Left ventricle myocardium inferior (tissue), 1 donor: ENCODE data around the gene ATP6V1F. TPM values are rescaled to one million over a fixed set of nuclear protein-coding genes. Genes with fewer than 3 reads are reported as not detected.
A peak's percentile ranks its signal among the peaks of the same experiment; 100 is the strongest.

ENCODE experiments used
- DNase-seq: peaks from one replicate; pipeline ENCODE4 v3.0.0-alpha.2; 2020
- H3K27ac ChIP-seq: fragments of 200-600 bp; replicated peaks from 2 replicates; pipeline ENCODE4 v1.8.0; 2021
- H3K27me3 ChIP-seq: fragments of 200-600 bp; 2 replicates; pipeline ENCODE4 v1.8.0; 2021; ENCODE audit warnings: low read depth
- H3K36me3 ChIP-seq: fragments of 200-600 bp; 2 replicates; pipeline ENCODE4 v1.8.0; 2021
- H3K4me1 ChIP-seq: fragments of 200-600 bp; 2 replicates; pipeline ENCODE4 v1.8.0; 2021
- H3K4me3 ChIP-seq: fragments of 200-600 bp; 2 replicates; pipeline ENCODE4 v1.8.0; 2021; ENCODE audit warnings: mild to moderate bottlenecking, moderate library complexity
- H3K9me3 ChIP-seq: fragments of 200-600 bp; replicated peaks from 2 replicates; pipeline ENCODE4 v1.8.0; 2021
- CTCF ChIP-seq: fragments of 200-600 bp; IDR thresholded peaks from 2 replicates; pipeline ENCODE4 v1.8.0; 2021; ENCODE audit warnings: antibody characterized with exemption, mild to moderate bottlenecking, borderline replicate concordance
- intact Hi-C: fragments of 100-400 bp; cut with micrococcal nuclease; formaldehyde crosslinking; loops from one replicate; pipeline ENCODE4 v1.11.0; 2022
- total RNA-seq: library from RNA; stranded (reverse); fragmentation: NEBNext Ultra II Directional; extraction: Animal tissue kit (Norgen Biotek cat#: 25700); gene quantifications from one replicate; pipeline ENCODE4 v1.2.1, GENCODE V29; 2021
- donor health status: DM: no; HTN: yes; CAD: no; lungs with severe emphysema.

The ATP6V1F gene
- total RNA-seq, 1 donor from 2014 or later, result 101 TPM

DNA sequence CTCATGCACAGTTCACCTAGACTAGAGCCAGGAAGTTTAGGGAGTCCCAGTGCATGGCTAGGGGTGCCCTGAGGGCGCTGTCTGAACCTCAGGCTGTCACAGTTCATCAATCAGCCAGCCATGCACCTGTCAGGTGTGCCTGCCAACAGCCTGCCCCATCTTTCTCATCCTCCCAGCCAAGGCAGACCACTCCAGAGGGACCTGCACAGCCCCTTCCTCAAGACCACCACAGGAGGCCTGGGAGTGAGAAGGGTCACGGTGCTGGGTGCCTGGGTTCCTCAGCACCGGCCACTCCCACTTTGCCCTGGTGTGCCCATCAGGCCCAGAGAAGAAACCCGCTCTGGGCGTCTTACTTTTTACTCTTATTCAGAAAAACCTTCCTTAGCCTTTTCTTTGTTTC, 8.4 kb downstream of the ATP6V1F start:
- no peaks in the 10 kb centered on the region for H3K9me3 ChIP-seq
- no peak for TF ChIP-seq CTCF
- H3K4me1 ChIP-seq, result peaks cover 22% of the 10 kb centered on the region
- H3K4me3 ChIP-seq, result no peak overlapping the region
- H3K36me3 ChIP-seq, result peaks cover 4% of the 10 kb centered on the region
- intact Hi-C loops, result loop anchor here (10.0 kb wide), 1 partner anchor 266 kb away; no protein-coding TSS in a partner anchor
- no peak for DNase-seq
- no peak overlapping the region for H3K27ac ChIP-seq
- peaks cover 10% of the 10 kb centered on the region for H3K27me3 ChIP-seq

- no peak overlapping the region for H3K4me3 ChIP-seq
- no peak for DNase-seq
- peaks cover 22% of the 10 kb centered on the region for H3K4me1 ChIP-seq
- no peaks in the 10 kb centered on the region for H3K9me3 ChIP-seq
- no peak overlapping the region for H3K27ac ChIP-seq
- no peak for TF ChIP-seq CTCF
- no peaks in the 10 kb centered on the region for H3K36me3 ChIP-seq
- peaks cover 10% of the 10 kb centered on the region for H3K27me3 ChIP-seq
- intact Hi-C loops, result loop anchor here (10.0 kb wide), 1 partner anchor 268 kb away; no protein-coding TSS in a partner anchor
These were observed 9.8 kb downstream of the ATP6V1F start for GRCh38 chr7:128872394-128872824.

DNA sequence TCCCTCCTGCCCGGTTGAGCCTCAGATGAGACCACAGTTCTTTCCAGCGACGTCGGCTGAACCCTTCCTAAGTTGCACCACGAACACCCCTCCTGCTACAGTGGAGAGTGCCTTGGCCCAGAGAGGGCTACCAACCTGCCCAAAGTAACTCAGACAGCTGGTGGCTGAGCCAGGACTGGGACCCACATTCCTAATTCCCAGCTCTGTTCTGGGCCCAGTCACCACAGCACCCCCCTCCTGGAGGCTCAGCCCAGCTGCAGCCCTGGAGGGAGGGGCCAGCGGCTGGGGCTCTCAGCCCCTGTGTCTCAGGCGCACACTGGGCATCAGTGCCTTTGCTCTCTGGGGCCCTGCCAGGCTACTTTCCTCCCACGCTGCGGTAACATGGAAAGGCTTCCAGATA, 10.6 kb downstream of the ATP6V1F start:
- H3K4me3 ChIP-seq, result no peak overlapping the region
- H3K9me3 ChIP-seq, result no peaks in the 10 kb centered on the region
- no peak for TF ChIP-seq CTCF
- peaks cover 20% of the 10 kb centered on the region for H3K4me1 ChIP-seq
- H3K36me3 ChIP-seq, result no peaks in the 10 kb centered on the region
- intact Hi-C loops, result loop anchor here (10.0 kb wide), 1 partner anchor 268 kb away; no protein-coding TSS in a partner anchor
- H3K27me3 ChIP-seq, result peaks cover 10% of the 10 kb centered on the region
- H3K27ac ChIP-seq, result no peak overlapping the region
- no peak for DNase-seq

DNA sequence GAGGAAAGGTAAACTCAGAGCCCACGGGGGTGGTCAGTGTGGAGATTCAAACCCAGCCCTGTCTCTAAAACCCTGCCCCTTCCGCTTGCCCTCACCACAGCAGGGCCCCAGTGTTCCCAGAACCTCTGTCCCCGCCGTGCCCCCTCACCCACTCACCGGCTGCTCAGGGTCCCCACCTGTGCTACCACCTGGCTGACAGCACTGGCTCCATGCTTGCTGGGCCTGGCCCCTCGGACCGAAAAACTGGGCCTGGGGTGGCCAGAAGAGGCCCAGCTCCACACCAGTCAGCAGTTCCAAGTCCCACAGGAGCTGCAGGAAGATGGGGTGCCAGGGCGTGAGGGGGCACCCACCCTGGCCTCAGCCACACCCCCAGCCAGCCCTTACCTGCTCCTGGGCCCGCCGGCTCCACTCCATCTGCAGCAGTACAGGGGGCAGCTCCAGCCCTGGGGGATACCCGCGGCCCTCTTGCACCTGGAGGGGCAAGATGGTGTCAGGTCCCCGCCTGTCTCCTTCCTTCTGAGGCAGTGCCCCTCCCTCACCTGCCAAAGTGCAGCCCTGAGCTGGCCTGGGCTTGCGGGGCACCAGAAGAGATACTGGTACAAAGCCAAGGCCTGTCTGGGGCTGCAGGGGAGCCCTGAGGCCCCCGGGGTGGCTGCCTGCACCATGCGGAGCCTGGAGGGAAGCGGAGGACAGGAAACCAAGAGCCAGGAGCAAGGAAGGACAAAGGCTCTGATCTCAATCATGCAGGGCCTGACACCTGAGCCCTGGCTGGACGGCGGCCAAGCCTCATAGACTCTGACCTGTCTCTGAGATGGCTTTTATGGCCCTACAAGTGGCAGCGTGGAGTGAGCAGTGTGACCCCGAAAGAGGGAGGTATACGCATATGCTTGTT, 11.7 kb downstream of the ATP6V1F start:
- intact Hi-C loops, result loop anchor here (10.0 kb wide), 1 partner anchor 270 kb away; no protein-coding TSS in a partner anchor
- peak; percentile 13 for DNase-seq
- H3K27me3 ChIP-seq, result peaks cover 10% of the 10 kb centered on the region
- H3K9me3 ChIP-seq, result no peaks in the 10 kb centered on the region
- TF ChIP-seq CTCF, result no peak
- H3K36me3 ChIP-seq, result no peaks in the 10 kb centered on the region
- H3K27ac ChIP-seq, result no peak overlapping the region
- H3K4me1 ChIP-seq, result peaks cover 8% of the 10 kb centered on the region
- no peak overlapping the region for H3K4me3 ChIP-seq

GRCh38 chr7:128875523-128875948, 12.9 kb downstream of the ATP6V1F start:
- no peak for TF ChIP-seq CTCF
- Histone ChIP-seq H3K36me3 (no peaks in the 10 kb centered on the region), H3K4me3 (no peak overlapping the region), H3K27ac (no peak overlapping the region), H3K27me3 (peaks cover under 1% of the 10 kb centered on the region), H3K9me3 (no peaks in the 10 kb centered on the region), H3K4me1 (no peaks in the 10 kb centered on the region)
- intact Hi-C loops, result loop anchor here (10.0 kb wide), 1 partner anchor 271 kb away; no protein-coding TSS in a partner anchor
- DNase-seq, result no peak
